H9 (cell line): ENCODE data around the gene AIFM3. TPM values are rescaled to one million over a fixed set of nuclear protein-coding genes. Genes with fewer than 3 reads are reported as not detected.

Source experiments
- DNase-seq: peaks from one replicate; pipeline ENCODE4 v3.0.0-alpha.2; 2017
- H2AFZ ChIP-seq: one replicate; pipeline ENCODE4 v1.6.1; 2013; ENCODE audit warnings: mild to moderate bottlenecking, low read length, control low read depth, moderate library complexity
- H2AK5ac ChIP-seq: 2 replicates; pipeline ENCODE4 v1.6.1; 2013; ENCODE audit warnings: low read length, control low read depth, mixed read lengths; ENCODE audit not compliant: insufficient read length
- H2BK120ac ChIP-seq: one replicate; pipeline ENCODE4 v1.6.1; 2013; ENCODE audit warnings: low read depth, mild to moderate bottlenecking, low read length, control low read depth, inconsistent platforms; ENCODE audit not compliant: poor library complexity, severe bottlenecking
- H2BK12ac ChIP-seq: 2 replicates; pipeline ENCODE4 v1.6.1; 2013; ENCODE audit warnings: low read length, control low read depth, mixed read lengths, low read depth; ENCODE audit not compliant: insufficient read length
- H2BK15ac ChIP-seq: 2 replicates; pipeline ENCODE4 v1.6.1; 2013; ENCODE audit warnings: low read depth, low read length, control low read depth
- H2BK20ac ChIP-seq: one replicate; pipeline ENCODE4 v1.6.1; 2013; ENCODE audit warnings: low read depth, mild to moderate bottlenecking, low read length, control low read depth, inconsistent platforms; ENCODE audit not compliant: poor library complexity, severe bottlenecking
- H2BK5ac ChIP-seq: 2 replicates; pipeline ENCODE4 v1.6.1; 2013; ENCODE audit warnings: low read length, control low read depth, mixed read lengths; ENCODE audit not compliant: insufficient read length
- H3K14ac ChIP-seq: 2 replicates; pipeline ENCODE4 v1.6.1; 2013; ENCODE audit warnings: low read length, control low read depth; ENCODE audit not compliant: insufficient read depth
- H3K18ac ChIP-seq: 2 replicates; pipeline ENCODE4 v1.6.1; 2013; ENCODE audit warnings: low read depth, mild to moderate bottlenecking, mixed read lengths, low read length, control low read depth; ENCODE audit not compliant: insufficient read length
- H3K23ac ChIP-seq: 2 replicates; pipeline ENCODE4 v1.6.1; 2013; ENCODE audit warnings: low read length, control low read depth, mixed read lengths, low read depth; ENCODE audit not compliant: insufficient read length
- H3K23me2 ChIP-seq: 2 replicates; pipeline ENCODE4 v1.6.1; 2013; ENCODE audit warnings: low read depth, mild to moderate bottlenecking, mixed read lengths, low read length, control low read depth; ENCODE audit not compliant: insufficient read length, poor library complexity, severe bottlenecking
- H3K27ac ChIP-seq: 2 replicates; pipeline ENCODE4 v1.5.1; 2013; ENCODE audit warnings: low read length, control low read depth, mixed read lengths, low read depth; ENCODE audit not compliant: insufficient read length
- H3K27me3 ChIP-seq: 2 replicates; pipeline ENCODE4 v1.6.1; 2013; ENCODE audit warnings: low read length, control low read depth, inconsistent platforms; ENCODE audit not compliant: insufficient read depth
- H3K4ac ChIP-seq: 2 replicates; pipeline ENCODE4 v1.6.1; 2013; ENCODE audit warnings: low read depth, mild to moderate bottlenecking, control low read depth, inconsistent platforms, low read length, moderate library complexity
- H3K4me1 ChIP-seq: 2 replicates; pipeline ENCODE4 v1.6.1; 2013; ENCODE audit warnings: low read length, control low read depth, inconsistent platforms; ENCODE audit not compliant: insufficient read depth
- H3K4me2 ChIP-seq: 2 replicates; pipeline ENCODE4 v1.6.1; 2013; ENCODE audit warnings: low read length, control low read depth, mixed read lengths; ENCODE audit not compliant: insufficient read length, insufficient read depth
- H3K56ac ChIP-seq: 2 replicates; pipeline ENCODE4 v1.6.1; 2013; ENCODE audit warnings: low read depth, mild to moderate bottlenecking, mixed read lengths, low read length, control low read depth; ENCODE audit not compliant: insufficient read length
- H3K79me1 ChIP-seq: 2 replicates; pipeline ENCODE4 v1.6.1; 2013; ENCODE audit warnings: low read depth, mild to moderate bottlenecking, moderate library complexity, low read length, control low read depth, inconsistent platforms; ENCODE audit not compliant: insufficient read depth, poor library complexity, severe bottlenecking
- H3K79me2 ChIP-seq: 2 replicates; pipeline ENCODE4 v1.6.1; 2013; ENCODE audit warnings: low read length, control low read depth, inconsistent platforms; ENCODE audit not compliant: insufficient read depth
- H3K9ac ChIP-seq: 2 replicates; pipeline ENCODE4 v1.6.1; 2013; ENCODE audit warnings: low read length, control low read depth, mixed read lengths; ENCODE audit not compliant: insufficient read length; ENCODE audit errors: extremely low read depth
- H3K9me3 ChIP-seq: one replicate; pipeline ENCODE4 v1.6.1; 2013; ENCODE audit warnings: low read depth, low read length, inconsistent platforms; ENCODE audit not compliant: control insufficient read depth
- H3T11ph ChIP-seq: one replicate; pipeline ENCODE4 v1.6.1; 2013; ENCODE audit warnings: mild to moderate bottlenecking, low read length, control low read depth, inconsistent platforms
- H4K20me1 ChIP-seq: one replicate; pipeline ENCODE4 v1.6.1; 2013; ENCODE audit not compliant: control insufficient read depth, insufficient read length, insufficient read depth
- H4K5ac ChIP-seq: 2 replicates; pipeline ENCODE4 v1.6.1; 2013; ENCODE audit warnings: low read depth, mild to moderate bottlenecking, mixed read lengths, low read length, control low read depth; ENCODE audit not compliant: insufficient read length
- H4K8ac ChIP-seq: replicated peaks from 2 replicates; pipeline ENCODE4 v1.6.1; 2013; ENCODE audit warnings: low read length, control low read depth, mixed read lengths, low read depth; ENCODE audit not compliant: insufficient read length
- H4K91ac ChIP-seq: 2 replicates; pipeline ENCODE4 v1.6.1; 2013; ENCODE audit warnings: low read depth, mild to moderate bottlenecking, moderate library complexity, mixed read lengths, low read length, control low read depth; ENCODE audit not compliant: insufficient read length
- H3K27ac Mint-ChIP-seq, 3 experiments: 2 replicates in 2 of 3; 3 replicates in 1 of 3; pipeline ENCODE4 v1.8.0; 2020 to 2021; ENCODE audit warnings: mixed read lengths in 3 of 3, mild to moderate bottlenecking in 1 of 3, moderate library complexity in 1 of 3
- H3K27me3 Mint-ChIP-seq: 2 replicates; pipeline ENCODE4 v1.8.0; 2021; ENCODE audit warnings: low read depth, mild to moderate bottlenecking, moderate library complexity, mixed read lengths
- H3K36me3 Mint-ChIP-seq, 3 experiments: 2 replicates in 2 of 3; 3 replicates in 1 of 3; pipeline ENCODE4 v1.8.0; 2020 to 2021; ENCODE audit warnings: low read depth in 3 of 3, mixed read lengths in 3 of 3; ENCODE audit not compliant: insufficient read depth in 1 of 3
- H3K4me1 Mint-ChIP-seq, 2 experiments: 2 replicates each; pipeline ENCODE4 v1.8.0; 2020; ENCODE audit warnings: mixed read lengths in 2 of 2
- H3K4me3 Mint-ChIP-seq, 2 experiments: 2 replicates in 1 of 2; 3 replicates in 1 of 2; pipeline ENCODE4 v1.8.0; 2020 to 2021; ENCODE audit warnings: mild to moderate bottlenecking in 2 of 2, mixed read lengths in 2 of 2, moderate library complexity in 1 of 2
- H3K9me3 Mint-ChIP-seq, 2 experiments: 2 replicates in 1 of 2; 3 replicates in 1 of 2; pipeline ENCODE4 v1.8.0; 2020; ENCODE audit warnings: mild to moderate bottlenecking in 2 of 2, mixed read lengths in 2 of 2, moderate library complexity in 1 of 2
- WGBS: extraction: QIAGEN DNeasy Blood & Tissue Kit; methylation state at CpG from one replicate; pipeline ENCODE4 v1.1.7; 2013; ENCODE audit warnings: missing lambda C conversion rate, low lambda C conversion rate, mixed read lengths; ENCODE audit not compliant: insufficient read length; ENCODE audit errors: extremely low coverage; 5-methylcytosine and 5-hydroxymethylcytosine counted together
- total RNA-seq: library from RNA; stranded (reverse); gene quantifications from 2 replicates; pipeline ENCODE4 v1.2.1, GENCODE V29; 2021
- TF ChIP-seq, protein P1 (sequence below): fragments of 200-600 bp; sonication (generic); conservative IDR thresholded peaks from 3 replicates; pipeline ENCODE4 v1.8.0; 2021; ENCODE audit warnings: antibody characterized with exemption, mild to moderate bottlenecking

Gene AIFM3
- total RNA-seq, 1 experiment from 2014 or later = 1.9 TPM

DNA sequence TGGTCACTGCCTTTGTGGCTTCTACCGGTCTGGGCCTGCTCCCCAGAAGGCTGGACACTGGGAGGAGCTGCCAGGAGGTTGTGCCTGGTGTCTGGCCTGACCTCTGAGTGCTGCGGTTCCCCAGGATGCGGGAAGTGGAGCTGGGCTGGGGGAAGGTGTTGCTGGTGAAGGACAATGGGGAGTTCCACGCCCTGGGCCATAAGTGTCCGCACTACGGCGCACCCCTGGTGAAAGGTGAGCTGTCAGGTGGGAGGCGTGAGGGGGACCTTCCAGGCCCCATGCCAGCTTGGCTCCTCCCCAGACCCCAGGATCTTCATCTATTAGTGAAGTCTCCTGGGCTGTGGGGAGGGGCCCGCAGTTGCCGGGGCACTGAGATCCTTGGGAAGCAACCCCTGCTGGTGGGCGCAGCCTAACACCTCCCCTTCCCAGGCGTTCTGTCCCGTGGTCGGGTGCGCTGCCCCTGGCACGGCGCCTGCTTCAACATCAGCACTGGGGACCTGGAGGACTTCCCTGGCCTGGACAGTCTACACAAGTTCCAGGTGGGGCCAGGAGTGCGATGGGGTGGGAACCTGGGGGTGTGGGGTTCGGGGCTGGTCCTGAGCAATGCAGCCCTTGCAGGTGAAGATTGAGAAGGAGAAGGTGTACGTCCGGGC lies 6.7 kb downstream of the AIFM3 start:
- no peak overlapping the region for H3K18ac ChIP-seq
- no CpG with 5 or more reads among the region's 21 CpGs for WGBS
- no peaks in the 10 kb centered on the region for H3K79me2 ChIP-seq
- H3K27me3 ChIP-seq = peaks cover 2% of the 10 kb centered on the region; the same call in 1 of the 2 replicates
- no peak overlapping the region for H3K14ac ChIP-seq
- H4K5ac ChIP-seq = no peak overlapping the region
- H2AFZ ChIP-seq = no peak overlapping the region
- no peaks in the 10 kb centered on the region for H4K20me1 ChIP-seq
- Mint-ChIP-seq H3K9me3 (peaks cover 9 to 11% of the 10 kb centered on the region in 2 experiments), H3K4me3 (no peak overlapping the region), H3K27me3 (peaks cover 95% of the 10 kb centered on the region), H3K36me3 (peaks cover 0 to 8% (median 4%) of the 10 kb centered on the region in 3 experiments; a peak in 4 of 7 replicates), H3K27ac (no peak overlapping the region), H3K4me1 (peaks cover 8 to 21% of the 10 kb centered on the region in 2 experiments)
- no peak overlapping the region for H2BK15ac ChIP-seq
- no peak overlapping the region for H3K4ac ChIP-seq
- H2BK12ac ChIP-seq = no peak overlapping the region
- no peak overlapping the region for H3K4me2 ChIP-seq
- H4K91ac ChIP-seq = no peak overlapping the region
- no peak overlapping the region for H3K27ac ChIP-seq
- no peak overlapping the region for H2BK20ac ChIP-seq
- TF ChIP-seq, protein P1, sequence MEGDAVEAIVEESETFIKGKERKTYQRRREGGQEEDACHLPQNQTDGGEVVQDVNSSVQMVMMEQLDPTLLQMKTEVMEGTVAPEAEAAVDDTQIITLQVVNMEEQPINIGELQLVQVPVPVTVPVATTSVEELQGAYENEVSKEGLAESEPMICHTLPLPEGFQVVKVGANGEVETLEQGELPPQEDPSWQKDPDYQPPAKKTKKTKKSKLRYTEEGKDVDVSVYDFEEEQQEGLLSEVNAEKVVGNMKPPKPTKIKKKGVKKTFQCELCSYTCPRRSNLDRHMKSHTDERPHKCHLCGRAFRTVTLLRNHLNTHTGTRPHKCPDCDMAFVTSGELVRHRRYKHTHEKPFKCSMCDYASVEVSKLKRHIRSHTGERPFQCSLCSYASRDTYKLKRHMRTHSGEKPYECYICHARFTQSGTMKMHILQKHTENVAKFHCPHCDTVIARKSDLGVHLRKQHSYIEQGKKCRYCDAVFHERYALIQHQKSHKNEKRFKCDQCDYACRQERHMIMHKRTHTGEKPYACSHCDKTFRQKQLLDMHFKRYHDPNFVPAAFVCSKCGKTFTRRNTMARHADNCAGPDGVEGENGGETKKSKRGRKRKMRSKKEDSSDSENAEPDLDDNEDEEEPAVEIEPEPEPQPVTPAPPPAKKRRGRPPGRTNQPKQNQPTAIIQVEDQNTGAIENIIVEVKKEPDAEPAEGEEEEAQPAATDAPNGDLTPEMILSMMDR = no peak
- no peak overlapping the region for H2BK120ac ChIP-seq
- no peaks in the 10 kb centered on the region for H3K4me1 ChIP-seq
- no peaks in the 10 kb centered on the region for H3K9me3 ChIP-seq
- no peak for DNase-seq
- H3K23ac ChIP-seq = no peak overlapping the region
- no peak overlapping the region for H2BK5ac ChIP-seq
- no peak overlapping the region for H2AK5ac ChIP-seq
- no peaks in the 10 kb centered on the region for H3K79me1 ChIP-seq
- no peak overlapping the region for H4K8ac ChIP-seq
- H3K9ac ChIP-seq = no peak overlapping the region
- H3K56ac ChIP-seq = no peak overlapping the region
- H3T11ph ChIP-seq = no peak overlapping the region
- no peaks in the 10 kb centered on the region for H3K23me2 ChIP-seq
